ENCODE measurements around the gene ENTPD2.

The ENTPD2 gene

GRCh38 chr9:137021979-137022661 lies 31.7 kb downstream of the ENTPD2 start:
- Histone ChIP-seq H3K9me3 (ENCODE audit: control insufficient read depth in 1 of 2, low read length in 2 of 2) (no peaks in the 10 kb centered on the region), H3K36me3 (ENCODE audit: control insufficient read depth in 1 of 2, insufficient read depth in 2 of 2, low read length in 2 of 2) (peaks cover 0 to 3% of the 10 kb centered on the region in 2 donors), H3K9ac (ENCODE audit: low read depth in 1 of 2, low read length in 2 of 2) (peak overlapping the region; percentile 16 to 51), H3K27me3 (ENCODE audit: control insufficient read depth in 1 of 2, insufficient read depth in 2 of 2, low read length in 2 of 2) (no peaks in the 10 kb centered on the region), H3K4me1 (ENCODE audit: control insufficient read depth in 1 of 2, insufficient read depth in 2 of 2, low read length in 2 of 2) (peaks cover 24 to 41% of the 10 kb centered on the region in 2 donors), H3K4me3 (ENCODE audit: low read depth in 1 of 2, low read length in 2 of 2) (peak overlapping the region in 1 of 2 donors; percentile 22), H3K27ac (ENCODE audit: low read depth, low read length) (peak overlapping the region; percentile 61)

GRCh38 chr9:137021568-137021978 lies 32.3 kb downstream of the ENTPD2 start:
- H3K4me1 ChIP-seq (ENCODE audit: control insufficient read depth in 1 of 2, insufficient read depth in 2 of 2, low read length in 2 of 2) = peaks cover 19 to 36% of the 10 kb centered on the region in 2 donors
- no peaks in the 10 kb centered on the region for H3K9me3 ChIP-seq (ENCODE audit: control insufficient read depth in 1 of 2, low read length in 2 of 2)
- H3K9ac ChIP-seq (ENCODE audit: low read depth in 1 of 2, low read length in 2 of 2) = no peak overlapping the region

GRCh38 chr9:137020771-137021567 lies 32.9 kb downstream of the ENTPD2 start:
- Histone ChIP-seq H3K9ac (ENCODE audit: low read depth in 1 of 2, low read length in 2 of 2) (no peak overlapping the region), H3K9me3 (ENCODE audit: control insufficient read depth in 1 of 2, low read length in 2 of 2) (no peaks in the 10 kb centered on the region), H3K4me3 (ENCODE audit: low read depth in 1 of 2, low read length in 2 of 2) (peak overlapping the region; percentile 16 to 22), H3K27ac (ENCODE audit: low read depth, low read length) (no peak overlapping the region), H3K27me3 (ENCODE audit: control insufficient read depth in 1 of 2, insufficient read depth in 2 of 2, low read length in 2 of 2) (no peaks in the 10 kb centered on the region), H3K36me3 (ENCODE audit: control insufficient read depth in 1 of 2, insufficient read depth in 2 of 2, low read length in 2 of 2) (peaks cover 0 to 8% of the 10 kb centered on the region in 2 donors), H3K4me1 (ENCODE audit: control insufficient read depth in 1 of 2, insufficient read depth in 2 of 2, low read length in 2 of 2) (peaks cover 15 to 30% of the 10 kb centered on the region in 2 donors)

More at GRCh38 chr9:137021568-137021978, 32.3 kb downstream of the ENTPD2 start:
- Histone ChIP-seq H3K4me3 (ENCODE audit: low read depth in 1 of 2, low read length in 2 of 2) (peak overlapping the region; percentile 16 to 22), H3K27me3 (ENCODE audit: control insufficient read depth in 1 of 2, insufficient read depth in 2 of 2, low read length in 2 of 2) (no peaks in the 10 kb centered on the region), H3K27ac (ENCODE audit: low read depth, low read length) (peak overlapping the region; percentile 10), H3K36me3 (ENCODE audit: control insufficient read depth in 1 of 2, insufficient read depth in 2 of 2, low read length in 2 of 2) (peaks cover 0 to 8% of the 10 kb centered on the region in 2 donors)

GRCh38 chr9:137019891-137020683 lies 33.8 kb downstream of the ENTPD2 start:
- H3K9me3 ChIP-seq (ENCODE audit: control insufficient read depth in 1 of 2, low read length in 2 of 2) = no peaks in the 10 kb centered on the region
- H3K4me1 ChIP-seq (ENCODE audit: control insufficient read depth in 1 of 2, insufficient read depth in 2 of 2, low read length in 2 of 2) = peaks cover 8 to 23% of the 10 kb centered on the region in 2 donors
- no peak overlapping the region for H3K4me3 ChIP-seq (ENCODE audit: low read depth in 1 of 2, low read length in 2 of 2)
- no peak overlapping the region for H3K27ac ChIP-seq (ENCODE audit: low read depth, low read length)
- H3K27me3 ChIP-seq (ENCODE audit: control insufficient read depth in 1 of 2, insufficient read depth in 2 of 2, low read length in 2 of 2) = no peaks in the 10 kb centered on the region
- H3K36me3 ChIP-seq (ENCODE audit: control insufficient read depth in 1 of 2, insufficient read depth in 2 of 2, low read length in 2 of 2) = peaks cover under 1 to 8% of the 10 kb centered on the region in 2 donors
- no peak overlapping the region for H3K9ac ChIP-seq (ENCODE audit: low read depth in 1 of 2, low read length in 2 of 2)

- H3K4me3 ChIP-seq (ENCODE audit: low read depth in 1 of 2, low read length in 2 of 2) = no peak overlapping the region
- H3K27me3 ChIP-seq (ENCODE audit: control insufficient read depth in 1 of 2, insufficient read depth in 2 of 2, low read length in 2 of 2) = no peaks in the 10 kb centered on the region
- no peak overlapping the region for H3K27ac ChIP-seq (ENCODE audit: low read depth, low read length)
- H3K9ac ChIP-seq (ENCODE audit: low read depth in 1 of 2, low read length in 2 of 2) = no peak overlapping the region
- H3K9me3 ChIP-seq (ENCODE audit: control insufficient read depth in 1 of 2, low read length in 2 of 2) = no peaks in the 10 kb centered on the region
- peaks cover 8 to 23% of the 10 kb centered on the region in 2 donors for H3K4me1 ChIP-seq (ENCODE audit: control insufficient read depth in 1 of 2, insufficient read depth in 2 of 2, low read length in 2 of 2)
- peaks cover 2 to 8% of the 10 kb centered on the region in 2 donors for H3K36me3 ChIP-seq (ENCODE audit: control insufficient read depth in 1 of 2, insufficient read depth in 2 of 2, low read length in 2 of 2)
Observed at GRCh38 chr9:137018761-137019559, 34.9 kb downstream of the ENTPD2 start.

GRCh38 chr9:137017791-137018497 lies 35.9 kb downstream of the ENTPD2 start:
- no peaks in the 10 kb centered on the region for H3K27me3 ChIP-seq (ENCODE audit: control insufficient read depth in 1 of 2, insufficient read depth in 2 of 2, low read length in 2 of 2)
- H3K9me3 ChIP-seq (ENCODE audit: control insufficient read depth in 1 of 2, low read length in 2 of 2) = no peaks in the 10 kb centered on the region
- H3K27ac ChIP-seq (ENCODE audit: low read depth, low read length) = no peak overlapping the region
- no peak overlapping the region for H3K4me3 ChIP-seq (ENCODE audit: low read depth in 1 of 2, low read length in 2 of 2)
- H3K36me3 ChIP-seq (ENCODE audit: control insufficient read depth in 1 of 2, insufficient read depth in 2 of 2, low read length in 2 of 2) = peaks cover 2 to 8% of the 10 kb centered on the region in 2 donors
- H3K4me1 ChIP-seq (ENCODE audit: control insufficient read depth in 1 of 2, insufficient read depth in 2 of 2, low read length in 2 of 2) = peaks cover 4 to 17% of the 10 kb centered on the region in 2 donors
- no peak overlapping the region for H3K9ac ChIP-seq (ENCODE audit: low read depth in 1 of 2, low read length in 2 of 2)

- Histone ChIP-seq H3K4me1 (ENCODE audit: control insufficient read depth in 1 of 2, insufficient read depth in 2 of 2, low read length in 2 of 2) (peaks cover 4 to 10% of the 10 kb centered on the region in 2 donors), H3K9me3 (ENCODE audit: control insufficient read depth in 1 of 2, low read length in 2 of 2) (no peaks in the 10 kb centered on the region), H3K27me3 (ENCODE audit: control insufficient read depth in 1 of 2, insufficient read depth in 2 of 2, low read length in 2 of 2) (no peaks in the 10 kb centered on the region), H3K36me3 (ENCODE audit: control insufficient read depth in 1 of 2, insufficient read depth in 2 of 2, low read length in 2 of 2) (peaks cover 2 to 8% of the 10 kb centered on the region in 2 donors), H3K4me3 (ENCODE audit: low read depth in 1 of 2, low read length in 2 of 2) (no peak overlapping the region), H3K9ac (ENCODE audit: low read depth in 1 of 2, low read length in 2 of 2) (no peak overlapping the region), H3K27ac (ENCODE audit: low read depth, low read length) (no peak overlapping the region)
Observed at GRCh38 chr9:137017071-137017470, 36.8 kb downstream of the ENTPD2 start.

GRCh38 chr9:137016436-137016835 lies 37.4 kb downstream of the ENTPD2 start:
- Histone ChIP-seq H3K4me3 (ENCODE audit: low read depth in 1 of 2, low read length in 2 of 2) (no peak overlapping the region), H3K27me3 (ENCODE audit: control insufficient read depth in 1 of 2, insufficient read depth in 2 of 2, low read length in 2 of 2) (no peaks in the 10 kb centered on the region), H3K4me1 (ENCODE audit: control insufficient read depth in 1 of 2, insufficient read depth in 2 of 2, low read length in 2 of 2) (peaks cover under 1 to 6% of the 10 kb centered on the region in 2 donors), H3K36me3 (ENCODE audit: control insufficient read depth in 1 of 2, insufficient read depth in 2 of 2, low read length in 2 of 2) (peaks cover 2 to 8% of the 10 kb centered on the region in 2 donors), H3K9ac (ENCODE audit: low read depth in 1 of 2, low read length in 2 of 2) (no peak overlapping the region), H3K9me3 (ENCODE audit: control insufficient read depth in 1 of 2, low read length in 2 of 2) (no peaks in the 10 kb centered on the region), H3K27ac (ENCODE audit: low read depth, low read length) (no peak overlapping the region)

GRCh38 chr9:137015976-137016375 lies 37.9 kb downstream of the ENTPD2 start:
- peaks cover 6 to 8% of the 10 kb centered on the region in 2 donors for H3K36me3 ChIP-seq (ENCODE audit: control insufficient read depth in 1 of 2, insufficient read depth in 2 of 2, low read length in 2 of 2)
- H3K27me3 ChIP-seq (ENCODE audit: control insufficient read depth in 1 of 2, insufficient read depth in 2 of 2, low read length in 2 of 2) = no peaks in the 10 kb centered on the region
- peaks cover 0 to 1% of the 10 kb centered on the region in 2 donors for H3K4me1 ChIP-seq (ENCODE audit: control insufficient read depth in 1 of 2, insufficient read depth in 2 of 2, low read length in 2 of 2)
- no peak overlapping the region for H3K4me3 ChIP-seq (ENCODE audit: low read depth in 1 of 2, low read length in 2 of 2)
- H3K9ac ChIP-seq (ENCODE audit: low read depth in 1 of 2, low read length in 2 of 2) = no peak overlapping the region
- H3K9me3 ChIP-seq (ENCODE audit: control insufficient read depth in 1 of 2, low read length in 2 of 2) = no peaks in the 10 kb centered on the region
- H3K27ac ChIP-seq (ENCODE audit: low read depth, low read length) = no peak overlapping the region

Data from duodenal mucosa (tissue), 2 donors.